H9 (cell line): Measurements from ENCODE around the gene ALG8. TPM values are rescaled to one million over a fixed set of nuclear protein-coding genes. Genes with fewer than 3 reads are reported as not detected.

ENCODE experiments used
- DNase-seq: peaks from one replicate; pipeline ENCODE4 v3.0.0-alpha.2; 2017
- H2AFZ ChIP-seq: one replicate; pipeline ENCODE4 v1.6.1; 2013; ENCODE audit warnings: mild to moderate bottlenecking, low read length, control low read depth, moderate library complexity
- H2AK5ac ChIP-seq: 2 replicates; pipeline ENCODE4 v1.6.1; 2013; ENCODE audit warnings: low read length, control low read depth, mixed read lengths; ENCODE audit not compliant: insufficient read length
- H2BK120ac ChIP-seq: one replicate; pipeline ENCODE4 v1.6.1; 2013; ENCODE audit warnings: low read depth, mild to moderate bottlenecking, low read length, control low read depth, inconsistent platforms; ENCODE audit not compliant: poor library complexity, severe bottlenecking
- H2BK12ac ChIP-seq: 2 replicates; pipeline ENCODE4 v1.6.1; 2013; ENCODE audit warnings: low read length, control low read depth, mixed read lengths, low read depth; ENCODE audit not compliant: insufficient read length
- H2BK15ac ChIP-seq: 2 replicates; pipeline ENCODE4 v1.6.1; 2013; ENCODE audit warnings: low read depth, low read length, control low read depth
- H2BK20ac ChIP-seq: one replicate; pipeline ENCODE4 v1.6.1; 2013; ENCODE audit warnings: low read depth, mild to moderate bottlenecking, low read length, control low read depth, inconsistent platforms; ENCODE audit not compliant: poor library complexity, severe bottlenecking
- H2BK5ac ChIP-seq: 2 replicates; pipeline ENCODE4 v1.6.1; 2013; ENCODE audit warnings: low read length, control low read depth, mixed read lengths; ENCODE audit not compliant: insufficient read length
- H3K14ac ChIP-seq: 2 replicates; pipeline ENCODE4 v1.6.1; 2013; ENCODE audit warnings: low read length, control low read depth; ENCODE audit not compliant: insufficient read depth
- H3K18ac ChIP-seq: 2 replicates; pipeline ENCODE4 v1.6.1; 2013; ENCODE audit warnings: low read depth, mild to moderate bottlenecking, mixed read lengths, low read length, control low read depth; ENCODE audit not compliant: insufficient read length
- H3K23ac ChIP-seq: 2 replicates; pipeline ENCODE4 v1.6.1; 2013; ENCODE audit warnings: low read length, control low read depth, mixed read lengths, low read depth; ENCODE audit not compliant: insufficient read length
- H3K23me2 ChIP-seq: 2 replicates; pipeline ENCODE4 v1.6.1; 2013; ENCODE audit warnings: low read depth, mild to moderate bottlenecking, mixed read lengths, low read length, control low read depth; ENCODE audit not compliant: insufficient read length, poor library complexity, severe bottlenecking
- H3K27ac ChIP-seq: 2 replicates; pipeline ENCODE4 v1.5.1; 2013; ENCODE audit warnings: low read length, control low read depth, mixed read lengths, low read depth; ENCODE audit not compliant: insufficient read length
- H3K27me3 ChIP-seq: 2 replicates; pipeline ENCODE4 v1.6.1; 2013; ENCODE audit warnings: low read length, control low read depth, inconsistent platforms; ENCODE audit not compliant: insufficient read depth
- H3K4ac ChIP-seq: 2 replicates; pipeline ENCODE4 v1.6.1; 2013; ENCODE audit warnings: low read depth, mild to moderate bottlenecking, control low read depth, inconsistent platforms, low read length, moderate library complexity
- H3K4me1 ChIP-seq: 2 replicates; pipeline ENCODE4 v1.6.1; 2013; ENCODE audit warnings: low read length, control low read depth, inconsistent platforms; ENCODE audit not compliant: insufficient read depth
- H3K4me2 ChIP-seq: 2 replicates; pipeline ENCODE4 v1.6.1; 2013; ENCODE audit warnings: low read length, control low read depth, mixed read lengths; ENCODE audit not compliant: insufficient read length, insufficient read depth
- H3K56ac ChIP-seq: 2 replicates; pipeline ENCODE4 v1.6.1; 2013; ENCODE audit warnings: low read depth, mild to moderate bottlenecking, mixed read lengths, low read length, control low read depth; ENCODE audit not compliant: insufficient read length
- H3K79me1 ChIP-seq: 2 replicates; pipeline ENCODE4 v1.6.1; 2013; ENCODE audit warnings: low read depth, mild to moderate bottlenecking, moderate library complexity, low read length, control low read depth, inconsistent platforms; ENCODE audit not compliant: insufficient read depth, poor library complexity, severe bottlenecking
- H3K79me2 ChIP-seq: 2 replicates; pipeline ENCODE4 v1.6.1; 2013; ENCODE audit warnings: low read length, control low read depth, inconsistent platforms; ENCODE audit not compliant: insufficient read depth
- H3K9ac ChIP-seq: 2 replicates; pipeline ENCODE4 v1.6.1; 2013; ENCODE audit warnings: low read length, control low read depth, mixed read lengths; ENCODE audit not compliant: insufficient read length; ENCODE audit errors: extremely low read depth
- H3K9me3 ChIP-seq: one replicate; pipeline ENCODE4 v1.6.1; 2013; ENCODE audit warnings: low read depth, low read length, inconsistent platforms; ENCODE audit not compliant: control insufficient read depth
- H3T11ph ChIP-seq: one replicate; pipeline ENCODE4 v1.6.1; 2013; ENCODE audit warnings: mild to moderate bottlenecking, low read length, control low read depth, inconsistent platforms
- H4K20me1 ChIP-seq: one replicate; pipeline ENCODE4 v1.6.1; 2013; ENCODE audit not compliant: control insufficient read depth, insufficient read length, insufficient read depth
- H4K5ac ChIP-seq: 2 replicates; pipeline ENCODE4 v1.6.1; 2013; ENCODE audit warnings: low read depth, mild to moderate bottlenecking, mixed read lengths, low read length, control low read depth; ENCODE audit not compliant: insufficient read length
- H4K8ac ChIP-seq: replicated peaks from 2 replicates; pipeline ENCODE4 v1.6.1; 2013; ENCODE audit warnings: low read length, control low read depth, mixed read lengths, low read depth; ENCODE audit not compliant: insufficient read length
- H4K91ac ChIP-seq: 2 replicates; pipeline ENCODE4 v1.6.1; 2013; ENCODE audit warnings: low read depth, mild to moderate bottlenecking, moderate library complexity, mixed read lengths, low read length, control low read depth; ENCODE audit not compliant: insufficient read length
- H3K27ac Mint-ChIP-seq, 3 experiments: 2 replicates in 2 of 3; 3 replicates in 1 of 3; pipeline ENCODE4 v1.8.0; 2020 to 2021; ENCODE audit warnings: mixed read lengths in 3 of 3, mild to moderate bottlenecking in 1 of 3, moderate library complexity in 1 of 3
- H3K27me3 Mint-ChIP-seq: 2 replicates; pipeline ENCODE4 v1.8.0; 2021; ENCODE audit warnings: low read depth, mild to moderate bottlenecking, moderate library complexity, mixed read lengths
- H3K36me3 Mint-ChIP-seq, 3 experiments: 2 replicates in 2 of 3; 3 replicates in 1 of 3; pipeline ENCODE4 v1.8.0; 2020 to 2021; ENCODE audit warnings: low read depth in 3 of 3, mixed read lengths in 3 of 3; ENCODE audit not compliant: insufficient read depth in 1 of 3
- H3K4me1 Mint-ChIP-seq, 2 experiments: 2 replicates each; pipeline ENCODE4 v1.8.0; 2020; ENCODE audit warnings: mixed read lengths in 2 of 2
- H3K4me3 Mint-ChIP-seq, 2 experiments: 2 replicates in 1 of 2; 3 replicates in 1 of 2; pipeline ENCODE4 v1.8.0; 2020 to 2021; ENCODE audit warnings: mild to moderate bottlenecking in 2 of 2, mixed read lengths in 2 of 2, moderate library complexity in 1 of 2
- H3K9me3 Mint-ChIP-seq, 2 experiments: 2 replicates in 1 of 2; 3 replicates in 1 of 2; pipeline ENCODE4 v1.8.0; 2020; ENCODE audit warnings: mild to moderate bottlenecking in 2 of 2, mixed read lengths in 2 of 2, moderate library complexity in 1 of 2
- CTCF ChIP-seq: fragments of 200-600 bp; sonication (generic); conservative IDR thresholded peaks from 3 replicates; pipeline ENCODE4 v1.8.0; 2021; ENCODE audit warnings: antibody characterized with exemption, mild to moderate bottlenecking
- WGBS: extraction: QIAGEN DNeasy Blood & Tissue Kit; methylation state at CpG from one replicate; pipeline ENCODE4 v1.1.7; 2013; ENCODE audit warnings: missing lambda C conversion rate, low lambda C conversion rate, mixed read lengths; ENCODE audit not compliant: insufficient read length; ENCODE audit errors: extremely low coverage; 5-methylcytosine and 5-hydroxymethylcytosine counted together
- total RNA-seq: library from RNA; stranded (reverse); gene quantifications from 2 replicates; pipeline ENCODE4 v1.2.1, GENCODE V29; 2021

ALG8 gene
- total RNA-seq, 1 experiment from 2014 or later: 77.5 TPM

- H3K9me3 Mint-ChIP-seq: no peaks in the 10 kb centered on the region; a peak in 1 of 5 replicates
- H3K4me3 Mint-ChIP-seq: peak within 1 kb of the TSS; percentile 87 to 94
- no peaks in the 10 kb centered on the region for H3K9me3 ChIP-seq
- DNase-seq: peak; percentile 99
- no peak within 1 kb of the TSS for H3K9ac ChIP-seq
- H3K23ac ChIP-seq: no peak within 1 kb of the TSS
- peaks cover 7% of the 10 kb centered on the region for H3K27me3 Mint-ChIP-seq
- no peak within 1 kb of the TSS; the same call in 1 of the 2 replicates for H3K14ac ChIP-seq
- H3K4me1 ChIP-seq: no peaks in the 10 kb centered on the region
- H3K4ac ChIP-seq: no peak within 1 kb of the TSS
- no peaks in the 10 kb centered on the region for H3K79me2 ChIP-seq
- no peak within 1 kb of the TSS for H2BK20ac ChIP-seq
- no peak within 1 kb of the TSS for H2BK120ac ChIP-seq
- no peak for TF ChIP-seq CTCF
- H2AFZ ChIP-seq: no peak within 1 kb of the TSS
- no peaks in the 10 kb centered on the region for H3K79me1 ChIP-seq
- peak within 1 kb of the TSS in 2 of 3 experiments; percentile 27 to 81; a peak in 4 of 7 replicates for H3K27ac Mint-ChIP-seq
- H2AK5ac ChIP-seq: no peak within 1 kb of the TSS
- H3K56ac ChIP-seq: no peak within 1 kb of the TSS
- peak within 1 kb of the TSS; percentile 71 for H3K4me2 ChIP-seq
- WGBS: no CpG with 5 or more reads among the region's 74 CpGs
- H3K18ac ChIP-seq: no peak within 1 kb of the TSS
- H2BK15ac ChIP-seq: no peak within 1 kb of the TSS
- H4K5ac ChIP-seq: no peak within 1 kb of the TSS
- H3K36me3 Mint-ChIP-seq: no peaks in the 10 kb centered on the region
- H4K8ac ChIP-seq: no peak within 1 kb of the TSS
- H2BK12ac ChIP-seq: no peak within 1 kb of the TSS
- H4K91ac ChIP-seq: no peak within 1 kb of the TSS
- H3T11ph ChIP-seq: no peak within 1 kb of the TSS
- no peaks in the 10 kb centered on the region; the same call in 1 of the 2 replicates for H3K27me3 ChIP-seq
- H3K27ac ChIP-seq: no peak within 1 kb of the TSS
- peaks cover 21 to 26% of the 10 kb centered on the region in 2 experiments for H3K4me1 Mint-ChIP-seq
- no peak within 1 kb of the TSS for H2BK5ac ChIP-seq
- peaks cover 7% of the 10 kb centered on the region for H3K23me2 ChIP-seq
- no peaks in the 10 kb centered on the region for H4K20me1 ChIP-seq
These were observed 49.1 kb upstream of the ALG8 start, which contains the start of the genes KCTD21 and USP35 for GRCh38 chr11:78188286-78189173. TSS of gene KCTD21 (minus strand) at chr11:78188626. CDS start at chr11:78174554, 14,072 bp downstream. TSS of gene USP35 (plus strand) at chr11:78188919. CDS start at chr11:78196246, 7,327 bp downstream.
